ENCODE measurements around the gene CD99. TPM values are rescaled to one million over a fixed set of nuclear protein-coding genes. Genes with fewer than 3 reads are reported as not detected.

Gene CD99
- polyA plus RNA-seq, 3 donors, result 159 to 217 (median 184) TPM

DNA sequence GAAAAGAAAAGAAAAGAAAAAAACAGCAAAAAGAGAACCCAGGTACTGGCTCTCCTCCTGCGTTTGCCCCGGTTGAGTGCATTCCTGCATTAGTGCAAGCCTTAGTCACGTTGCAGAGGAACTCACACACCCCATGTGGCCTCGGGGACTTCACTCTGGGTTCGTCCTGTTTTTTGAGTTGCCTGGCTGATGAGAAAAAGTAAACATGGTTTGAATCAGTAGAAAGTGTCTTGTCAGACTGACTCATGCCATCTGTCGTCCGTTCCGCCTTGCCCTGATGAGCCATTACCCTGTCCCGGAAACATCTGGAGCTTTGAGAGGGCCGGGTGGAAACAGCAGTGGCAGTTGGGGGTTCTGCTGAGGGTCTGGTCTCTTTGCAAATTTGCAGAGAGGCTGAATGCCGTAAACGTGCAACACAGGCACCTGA, 16.3 kb downstream of the CD99 start:
- H3K27me3 Mint-ChIP-seq (ENCODE audit: low read depth in 3 of 3), result peaks cover 0 to 7% (median 2%) of the 10 kb centered on the region in 3 donors
- peaks cover 24% of the 10 kb centered on the region for H4K20me1 ChIP-seq (ENCODE audit: insufficient read depth, low read length)

DNA sequence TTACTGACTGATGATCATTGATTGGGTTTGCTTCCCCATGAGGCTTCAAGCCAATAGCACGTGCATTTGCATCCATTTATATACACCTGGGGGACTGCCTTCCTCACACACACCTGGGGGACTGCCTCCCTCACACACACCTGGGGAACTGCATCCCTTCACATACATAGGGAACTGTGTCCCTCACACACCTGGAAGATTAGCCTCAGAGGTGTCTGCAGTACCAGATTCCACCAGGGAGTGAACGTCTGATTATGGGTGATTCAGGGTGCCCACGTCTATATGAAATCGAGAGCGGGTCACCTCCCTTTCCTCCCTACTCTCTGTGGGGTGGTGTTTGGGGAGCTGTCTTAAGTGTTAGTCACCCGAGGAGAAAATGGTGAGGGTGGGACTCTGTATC, 16.9 kb downstream of the CD99 start:
- Mint-ChIP-seq H3K4me3 (peak overlapping the region; percentile 64 to 76), H3K27ac (peak overlapping the region; percentile 96 to 99 (median 99)), H3K36me3 (peaks cover 39 to 45% of the 10 kb centered on the region in 2 donors), H3K4me1 (peaks cover 58% of the 10 kb centered on the region), H3K9me3 (peaks cover 0 to 2% (median 0%) of the 10 kb centered on the region in 7 donors), H3K27me3 (ENCODE audit: low read depth in 3 of 3) (peaks cover 0 to 7% (median 2%) of the 10 kb centered on the region in 3 donors)
- Histone ChIP-seq H4K20me1 (ENCODE audit: insufficient read depth, low read length) (peaks cover 25% of the 10 kb centered on the region), H3K4me3 (replicated peaks in 1 of 3; ENCODE audit: low read depth in 2 of 3, low read length in 3 of 3) (peak overlapping the region in 1 of 3 experiments; percentile 31), H3K27ac (ENCODE audit: low read depth in 1 of 2, low read length in 2 of 2) (peak overlapping the region; percentile 78 to 87), H3K4me1 (ENCODE audit: control insufficient read depth in 1 of 2, insufficient read depth in 2 of 2, low read length in 2 of 2) (peaks cover 49 to 50% of the 10 kb centered on the region in 2 donors), H3K9ac (ENCODE audit: insufficient read depth, low read length, poor library complexity, severe bottlenecking) (peak overlapping the region; percentile 50), H3K27me3 (ENCODE audit: control insufficient read depth in 2 of 2, insufficient read depth in 2 of 2, low read length in 2 of 2) (no peaks in the 10 kb centered on the region), H3K9me3 (replicated peaks in 1 of 2; ENCODE audit: control insufficient read depth in 1 of 2, insufficient read depth in 1 of 2, low read length in 2 of 2) (no peaks in the 10 kb centered on the region), H3K79me2 (ENCODE audit: insufficient read depth, low read length) (peaks cover 72% of the 10 kb centered on the region), H3K4me2 (replicated peaks; ENCODE audit: extremely low read depth, low read length, poor library complexity, severe bottlenecking) (peak overlapping the region; percentile 50), H2AFZ (ENCODE audit: insufficient read depth, low read depth, low read length, poor library complexity, severe bottlenecking) (peak overlapping the region; percentile 21), H3K36me3 (replicated peaks in 1 of 2; ENCODE audit: control insufficient read depth in 1 of 2, insufficient read depth in 2 of 2, low read length in 2 of 2) (peaks cover 4 to 15% of the 10 kb centered on the region in 2 donors)
- DNase-seq, result peak; percentile 56 to 75 (median 61)
- TF ChIP-seq, protein P1, sequence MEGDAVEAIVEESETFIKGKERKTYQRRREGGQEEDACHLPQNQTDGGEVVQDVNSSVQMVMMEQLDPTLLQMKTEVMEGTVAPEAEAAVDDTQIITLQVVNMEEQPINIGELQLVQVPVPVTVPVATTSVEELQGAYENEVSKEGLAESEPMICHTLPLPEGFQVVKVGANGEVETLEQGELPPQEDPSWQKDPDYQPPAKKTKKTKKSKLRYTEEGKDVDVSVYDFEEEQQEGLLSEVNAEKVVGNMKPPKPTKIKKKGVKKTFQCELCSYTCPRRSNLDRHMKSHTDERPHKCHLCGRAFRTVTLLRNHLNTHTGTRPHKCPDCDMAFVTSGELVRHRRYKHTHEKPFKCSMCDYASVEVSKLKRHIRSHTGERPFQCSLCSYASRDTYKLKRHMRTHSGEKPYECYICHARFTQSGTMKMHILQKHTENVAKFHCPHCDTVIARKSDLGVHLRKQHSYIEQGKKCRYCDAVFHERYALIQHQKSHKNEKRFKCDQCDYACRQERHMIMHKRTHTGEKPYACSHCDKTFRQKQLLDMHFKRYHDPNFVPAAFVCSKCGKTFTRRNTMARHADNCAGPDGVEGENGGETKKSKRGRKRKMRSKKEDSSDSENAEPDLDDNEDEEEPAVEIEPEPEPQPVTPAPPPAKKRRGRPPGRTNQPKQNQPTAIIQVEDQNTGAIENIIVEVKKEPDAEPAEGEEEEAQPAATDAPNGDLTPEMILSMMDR (IDR thresholded peaks at IDR 0.05), result peak; percentile 25
- no CpG with 5 or more reads among the region's 6 CpGs for WGBS (ENCODE audit: insufficient coverage)
- intact Hi-C loops (cut with micrococcal nuclease), result loop anchor here (2.0 to 5.0 kb wide), 3 partner anchors 15 to 96 kb away; no protein-coding TSS in a partner anchor

More for the DNA sequence above, 16.3 kb downstream of the CD99 start:
- H3K9me3 ChIP-seq (replicated peaks in 1 of 2; ENCODE audit: control insufficient read depth in 1 of 2, insufficient read depth in 1 of 2, low read length in 2 of 2), result no peaks in the 10 kb centered on the region
- Mint-ChIP-seq H3K4me1 (peaks cover 61% of the 10 kb centered on the region), H3K36me3 (peaks cover 40 to 52% of the 10 kb centered on the region in 2 donors), H3K4me3 (peak overlapping the region; percentile 64 to 76), H3K9me3 (peaks cover 0 to 2% (median 0%) of the 10 kb centered on the region in 7 donors), H3K27ac (peak overlapping the region; percentile 96 to 99 (median 99))
- no peak overlapping the region for H2AFZ ChIP-seq (ENCODE audit: insufficient read depth, low read depth, low read length, poor library complexity, severe bottlenecking)
- H3K4me1 ChIP-seq (ENCODE audit: control insufficient read depth in 1 of 2, insufficient read depth in 2 of 2, low read length in 2 of 2), result peaks cover 49 to 50% of the 10 kb centered on the region in 2 donors
- peak; percentile 92 to 98 (median 96) for DNase-seq
- peaks cover 0 to 9% of the 10 kb centered on the region in 2 donors for H3K36me3 ChIP-seq (replicated peaks in 1 of 2; ENCODE audit: control insufficient read depth in 1 of 2, insufficient read depth in 2 of 2, low read length in 2 of 2)
- no peaks in the 10 kb centered on the region for H3K27me3 ChIP-seq (ENCODE audit: control insufficient read depth in 2 of 2, insufficient read depth in 2 of 2, low read length in 2 of 2)
- TF ChIP-seq, protein P1 (IDR thresholded peaks at IDR 0.05), result no peak
- H3K4me3 ChIP-seq (replicated peaks in 1 of 3; ENCODE audit: low read depth in 2 of 3, low read length in 3 of 3), result peak overlapping the region in 1 of 3 experiments; percentile 33
- H3K9ac ChIP-seq (ENCODE audit: insufficient read depth, low read length, poor library complexity, severe bottlenecking), result peak overlapping the region; percentile 50
- intact Hi-C loops (cut with micrococcal nuclease), result loop anchor here (2.0 to 5.0 kb wide), 3 partner anchors 15 to 95 kb away; no protein-coding TSS in a partner anchor
- peak overlapping the region; percentile 78 to 87 for H3K27ac ChIP-seq (ENCODE audit: low read depth in 1 of 2, low read length in 2 of 2)
- H3K79me2 ChIP-seq (ENCODE audit: insufficient read depth, low read length), result peaks cover 72% of the 10 kb centered on the region
- 1% methylated on average over 10 of the region's 12 CpGs for WGBS (ENCODE audit: insufficient coverage)
- H3K4me2 ChIP-seq (replicated peaks; ENCODE audit: extremely low read depth, low read length, poor library complexity, severe bottlenecking), result peak overlapping the region; percentile 50

Measured in CD14-positive monocyte (primary cell).